GM19324 (cell line): ENCODE results near the gene FAM117A.
A peak's percentile ranks its signal among the peaks of the same experiment; 100 is the strongest.

Experiments
- ATAC-seq: cut with Tn5 transposase; IDR thresholded peaks from one replicate; pipeline ENCODE4 v1.9.1; 2021; ENCODE audit warnings: mild to moderate bottlenecking, moderate library complexity; ENCODE audit not compliant: unreplicated experiment, low FRiP score

FAM117A gene

GRCh38 chr17:49763735-49764558, at the start of gene FAM117A:
Gene FAM117A, minus strand, starts transcription at chr17:49764131. Its CDS starts 44 bp downstream, at chr17:49764087.
- ATAC-seq: peak; percentile 93

GRCh38 chr17:49809056-49809455, 45.1 kb upstream of the FAM117A start:
- no peak for ATAC-seq

- ATAC-seq: no peak
Measured at GRCh38 chr17:49798738-49799137, 34.8 kb upstream of the FAM117A start.

- ATAC-seq: no peak
Measured at GRCh38 chr17:49798182-49798581, 34.3 kb upstream of the FAM117A start.

GRCh38 chr17:49795372-49795771, 31.4 kb upstream of the FAM117A start:
- ATAC-seq: no peak

GRCh38 chr17:49793309-49793708, 29.4 kb upstream of the FAM117A start:
- no peak for ATAC-seq

- no peak for ATAC-seq
Measured at GRCh38 chr17:49789243-49789578, 25.3 kb upstream of the FAM117A start.

- peak; percentile 93 for ATAC-seq
Measured at GRCh38 chr17:49788478-49789242, 24.7 kb upstream of the FAM117A start, which contains the start of gene KAT7. Gene KAT7, plus strand, starts transcription at chr17:49788681. Its CDS starts 154 bp downstream, at chr17:49788835.

- no peak for ATAC-seq
Measured at GRCh38 chr17:49787884-49788477, 24.1 kb upstream of the FAM117A start.

GRCh38 chr17:49784636-49785035, 20.7 kb upstream of the FAM117A start:
- no peak for ATAC-seq

- no peak for ATAC-seq
Measured at GRCh38 chr17:49783791-49784190, 19.9 kb upstream of the FAM117A start.

- no peak for ATAC-seq
Measured at GRCh38 chr17:49783071-49783715, 19.3 kb upstream of the FAM117A start.

- no peak for ATAC-seq
Measured at GRCh38 chr17:49779739-49780231, 15.9 kb upstream of the FAM117A start.

GRCh38 chr17:49779156-49779738, 15.3 kb upstream of the FAM117A start:
- no peak for ATAC-seq

- ATAC-seq: no peak
Measured at GRCh38 chr17:49777563-49777962, 13.6 kb upstream of the FAM117A start.

- ATAC-seq: no peak
Measured at GRCh38 chr17:49776551-49777300, 12.8 kb upstream of the FAM117A start.

GRCh38 chr17:49775546-49776260, 11.8 kb upstream of the FAM117A start:
- no peak for ATAC-seq

GRCh38 chr17:49766918-49767530, 3.1 kb upstream of the FAM117A start:
- no peak for ATAC-seq
